Measurements from ENCODE around the gene SCNN1G.

GRCh38 chr16:23240994-23241393 is 58.4 kb downstream of the SCNN1G start:
- TF ChIP-seq CTCF (conservative IDR thresholded peaks at IDR 0.05; ENCODE audit: low read length) (no peak), EZH2phosphoT487 (IDR thresholded peaks at IDR 0.05; ENCODE audit: borderline replicate concordance, low read depth, low read length) (no peak)

All from OCI-LY7 (cell line).